ENCODE measurements around the gene FLVCR2.

- TF ChIP-seq, protein P1, sequence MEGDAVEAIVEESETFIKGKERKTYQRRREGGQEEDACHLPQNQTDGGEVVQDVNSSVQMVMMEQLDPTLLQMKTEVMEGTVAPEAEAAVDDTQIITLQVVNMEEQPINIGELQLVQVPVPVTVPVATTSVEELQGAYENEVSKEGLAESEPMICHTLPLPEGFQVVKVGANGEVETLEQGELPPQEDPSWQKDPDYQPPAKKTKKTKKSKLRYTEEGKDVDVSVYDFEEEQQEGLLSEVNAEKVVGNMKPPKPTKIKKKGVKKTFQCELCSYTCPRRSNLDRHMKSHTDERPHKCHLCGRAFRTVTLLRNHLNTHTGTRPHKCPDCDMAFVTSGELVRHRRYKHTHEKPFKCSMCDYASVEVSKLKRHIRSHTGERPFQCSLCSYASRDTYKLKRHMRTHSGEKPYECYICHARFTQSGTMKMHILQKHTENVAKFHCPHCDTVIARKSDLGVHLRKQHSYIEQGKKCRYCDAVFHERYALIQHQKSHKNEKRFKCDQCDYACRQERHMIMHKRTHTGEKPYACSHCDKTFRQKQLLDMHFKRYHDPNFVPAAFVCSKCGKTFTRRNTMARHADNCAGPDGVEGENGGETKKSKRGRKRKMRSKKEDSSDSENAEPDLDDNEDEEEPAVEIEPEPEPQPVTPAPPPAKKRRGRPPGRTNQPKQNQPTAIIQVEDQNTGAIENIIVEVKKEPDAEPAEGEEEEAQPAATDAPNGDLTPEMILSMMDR (IDR thresholded peaks at IDR 0.05): no peak
- TF ChIP-seq EP300 (IDR thresholded peaks at IDR 0.05) (no peak), POLR2A (IDR thresholded peaks at IDR 0.05) (no peak), POLR2AphosphoS5 (IDR thresholded peaks at IDR 0.05) (no peak)
Measured at GRCh38 chr14:75591331-75591946, 13.0 kb downstream of the FLVCR2 start.
